Measurements from ENCODE around the gene FIBCD1. TPM values are rescaled to one million over a fixed set of nuclear protein-coding genes. Genes with fewer than 3 reads are reported as not detected.
A peak's percentile ranks its signal among the peaks of the same experiment; 100 is the strongest.

The FIBCD1 gene
- total and polyA plus RNA-seq, 2 of the 8 experiments (the other 6 are each of a cell fraction or from before 2014, with no cell fraction given) = 6.1 to 8.8 TPM

GRCh38 chr9:130895481-130896232 is 43.4 kb downstream of the FIBCD1 start:
- 86% methylated on average over 24 of the region's 24 CpGs; no CpG with 5 or more reads in 1 of the 2 experiments for WGBS, 2 experiments (ENCODE audit: extremely low coverage in 1 of 2, insufficient coverage in 1 of 2, insufficient read length in 1 of 2, insufficient replicate concordance in 2 of 2, low coverage in 1 of 2, low lambda C conversion rate in 2 of 2, missing lambda C conversion rate in 1 of 2)
- TF ChIP-seq, protein P1, sequence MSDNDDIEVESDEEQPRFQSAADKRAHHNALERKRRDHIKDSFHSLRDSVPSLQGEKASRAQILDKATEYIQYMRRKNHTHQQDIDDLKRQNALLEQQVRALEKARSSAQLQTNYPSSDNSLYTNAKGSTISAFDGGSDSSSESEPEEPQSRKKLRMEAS (IDR thresholded peaks at IDR 0.05) = no peak
- TF ChIP-seq SIN3A (conservative IDR thresholded peaks at IDR 0.05 in 1 of 2, IDR thresholded peaks at IDR 0.05 in 1 of 2; ENCODE audit: low read depth in 1 of 2, low read length in 2 of 2) (no peak), TCF12 (IDR thresholded peaks at IDR 0.05; ENCODE audit: low read depth, low read length) (no peak), NANOG (IDR thresholded peaks at IDR 0.05; ENCODE audit: insufficient read depth, low read depth, low read length, poor library complexity, severe bottlenecking) (no peak), KDM1A (IDR thresholded peaks at IDR 0.05; ENCODE audit: borderline replicate concordance, low read length) (no peak), BCL11A (IDR thresholded peaks at IDR 0.05; ENCODE audit: low read depth in 2 of 2, low read length in 2 of 2) (no peak), GTF2F1 (IDR thresholded peaks at IDR 0.05; ENCODE audit: borderline replicate concordance, low read depth, low read length) (no peak), BRCA1 (IDR thresholded peaks at IDR 0.05; ENCODE audit: low read depth, low read length) (no peak)
- TF ChIP-seq, protein P2, sequence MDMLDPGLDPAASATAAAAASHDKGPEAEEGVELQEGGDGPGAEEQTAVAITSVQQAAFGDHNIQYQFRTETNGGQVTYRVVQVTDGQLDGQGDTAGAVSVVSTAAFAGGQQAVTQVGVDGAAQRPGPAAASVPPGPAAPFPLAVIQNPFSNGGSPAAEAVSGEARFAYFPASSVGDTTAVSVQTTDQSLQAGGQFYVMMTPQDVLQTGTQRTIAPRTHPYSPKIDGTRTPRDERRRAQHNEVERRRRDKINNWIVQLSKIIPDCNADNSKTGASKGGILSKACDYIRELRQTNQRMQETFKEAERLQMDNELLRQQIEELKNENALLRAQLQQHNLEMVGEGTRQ (IDR thresholded peaks at IDR 0.05; ENCODE audit: low read length) = no peak
- Histone ChIP-seq H3K23ac (ENCODE audit: insufficient read length) (no peak overlapping the region), H2BK20ac (ENCODE audit: low read length) (no peak overlapping the region), H2BK5ac (ENCODE audit: low read depth, low read length) (no peak overlapping the region), H2BK15ac (ENCODE audit: low read length) (no peak overlapping the region), H2BK12ac (ENCODE audit: low read depth, low read length) (no peak overlapping the region; the same call in 1 of the 2 replicates), H3K4me3 (ENCODE audit: extremely low read depth in 1 of 4, insufficient read depth in 2 of 4, low read depth in 3 of 4, low read length in 4 of 4) (no peak overlapping the region), H3K9ac (replicated peaks in 1 of 4; ENCODE audit: extremely low read depth in 1 of 4, low read depth in 3 of 4, low read length in 3 of 4) (no peak overlapping the region), H4K5ac (ENCODE audit: insufficient read length, low read depth, low read length) (no peak overlapping the region), H3K9me3 (ENCODE audit: insufficient read depth in 2 of 2, low read depth in 1 of 2, low read length in 1 of 2) (no peaks in the 10 kb centered on the region), H2AK5ac (ENCODE audit: low read depth, low read length) (no peak overlapping the region), H3K36me3 (ENCODE audit: control insufficient read depth in 2 of 4, insufficient read depth in 4 of 4, low read length in 3 of 4) (peaks cover 0 to 3% (median 0%) of the 10 kb centered on the region in 4 experiments; a peak in 1 of 8 replicates), H3K79me1 (ENCODE audit: low read depth, low read length) (no peaks in the 10 kb centered on the region), H3K27ac (ENCODE audit: low read depth, low read length) (no peak overlapping the region), H2AFZ (ENCODE audit: low read length) (no peak overlapping the region), H4K8ac (ENCODE audit: extremely low read depth, insufficient read depth, low read length) (no peak overlapping the region), H4K91ac (replicated peaks; ENCODE audit: insufficient read length, low read length) (no peak overlapping the region), H4K20me1 (replicated peaks in 1 of 2; ENCODE audit: control insufficient read depth in 1 of 2, insufficient read depth in 2 of 2, low read length in 2 of 2) (peaks cover 4 to 6% of the 10 kb centered on the region in 2 experiments), H2BK120ac (replicated peaks; ENCODE audit: low read depth, low read length) (no peak overlapping the region), H3K18ac (ENCODE audit: extremely low read depth, low read length) (no peak overlapping the region), H3K14ac (ENCODE audit: insufficient read length) (no peak overlapping the region), H3K4me2 (ENCODE audit: insufficient read depth in 1 of 2, low read depth in 2 of 2, low read length in 2 of 2) (no peak overlapping the region), H3K27me3 (replicated peaks in 1 of 4; ENCODE audit: control insufficient read depth in 3 of 4, extremely low read depth in 1 of 4, insufficient read depth in 3 of 4, low read length in 3 of 4) (no peaks in the 10 kb centered on the region), H3K56ac (replicated peaks; ENCODE audit: insufficient read length, low read depth, low read length) (no peak overlapping the region), H3K4me1 (replicated peaks in 1 of 4; ENCODE audit: control insufficient read depth in 3 of 4, insufficient read depth in 4 of 4, low read length in 3 of 4) (peaks cover 0 to 3% (median 0%) of the 10 kb centered on the region in 4 experiments; a peak in 3 of 7 replicates), H3K79me2 (ENCODE audit: control insufficient read depth in 1 of 2, insufficient read depth in 2 of 2, low read length in 2 of 2) (no peaks in the 10 kb centered on the region), H3K23me2 (ENCODE audit: low read depth, low read length) (no peaks in the 10 kb centered on the region), H3K4ac (replicated peaks; ENCODE audit: insufficient read length, low read depth, low read length) (no peak overlapping the region)
- ChIA-PET CTCF (ENCODE audit: partially characterized antibody) (interaction anchor here (0.7 to 8.2 kb wide), 11 partner anchors 9 to 203 kb away, joined by 3 to 49 read pairs (median 4); no protein-coding TSS in a partner anchor), POLR2A (ENCODE audit: partially characterized antibody) (interaction anchor here (1.1 to 1.2 kb wide), 2 partner anchors 18 to 30 kb away, joined by 3 to 4 read pairs; no protein-coding TSS in a partner anchor)
- DNase-seq (ENCODE audit: low read depth in 1 of 2, low spot score in 2 of 2) (peak in 1 of 2 experiments; percentile 57), FAIRE-seq (no peak)
